GM19099 (cell line): ENCODE results near the gene KLHL29.

Experiments used
- POLR2A ChIP-seq: IDR thresholded peaks from 3 replicates; pipeline ENCODE4 v1.6.1; 2011; ENCODE audit warnings: low read depth; ENCODE audit not compliant: insufficient read length; ENCODE audit errors: extremely low read depth

The KLHL29 gene

DNA sequence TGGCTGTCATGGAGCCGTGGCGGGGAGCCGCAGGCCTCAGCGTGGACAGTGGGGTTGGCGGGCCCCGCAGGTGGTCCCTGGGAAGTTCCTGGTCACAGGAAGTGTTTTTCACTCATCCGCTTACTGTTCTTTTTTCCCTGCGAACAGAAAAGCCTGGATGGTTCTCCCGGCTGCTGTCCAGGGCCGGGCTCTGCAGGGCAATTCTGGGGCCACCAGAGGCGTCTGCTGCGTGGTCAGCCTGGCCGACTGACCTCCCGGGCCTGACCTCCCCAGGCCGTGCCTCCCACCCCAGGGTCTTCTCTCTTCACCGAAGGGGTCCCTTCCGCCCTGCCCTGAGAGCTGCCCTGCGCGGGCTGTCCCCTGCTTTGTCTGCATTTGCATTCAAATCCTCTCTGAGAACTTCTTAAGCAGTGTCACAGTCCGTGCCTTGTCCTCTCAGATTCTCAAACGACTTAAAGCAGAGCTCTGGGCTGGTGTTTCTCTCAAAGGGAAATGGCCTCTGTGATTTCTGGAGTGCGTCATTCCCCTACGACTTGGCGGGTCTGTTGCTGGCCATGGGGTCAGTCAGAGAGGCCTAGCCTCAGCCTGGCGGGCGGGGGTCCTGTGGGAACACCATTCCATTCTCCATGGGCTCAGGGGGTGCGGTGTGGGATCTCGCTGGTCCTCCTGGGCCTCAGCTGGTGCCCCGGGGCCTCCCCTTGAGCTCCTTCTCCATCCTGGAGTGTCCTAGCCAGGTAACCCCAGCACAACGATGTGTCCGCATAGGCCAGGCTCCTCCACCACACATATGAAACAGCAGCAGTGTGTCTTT is 38.3 kb downstream of the KLHL29 start:
- TF ChIP-seq POLR2A = no peak

DNA sequence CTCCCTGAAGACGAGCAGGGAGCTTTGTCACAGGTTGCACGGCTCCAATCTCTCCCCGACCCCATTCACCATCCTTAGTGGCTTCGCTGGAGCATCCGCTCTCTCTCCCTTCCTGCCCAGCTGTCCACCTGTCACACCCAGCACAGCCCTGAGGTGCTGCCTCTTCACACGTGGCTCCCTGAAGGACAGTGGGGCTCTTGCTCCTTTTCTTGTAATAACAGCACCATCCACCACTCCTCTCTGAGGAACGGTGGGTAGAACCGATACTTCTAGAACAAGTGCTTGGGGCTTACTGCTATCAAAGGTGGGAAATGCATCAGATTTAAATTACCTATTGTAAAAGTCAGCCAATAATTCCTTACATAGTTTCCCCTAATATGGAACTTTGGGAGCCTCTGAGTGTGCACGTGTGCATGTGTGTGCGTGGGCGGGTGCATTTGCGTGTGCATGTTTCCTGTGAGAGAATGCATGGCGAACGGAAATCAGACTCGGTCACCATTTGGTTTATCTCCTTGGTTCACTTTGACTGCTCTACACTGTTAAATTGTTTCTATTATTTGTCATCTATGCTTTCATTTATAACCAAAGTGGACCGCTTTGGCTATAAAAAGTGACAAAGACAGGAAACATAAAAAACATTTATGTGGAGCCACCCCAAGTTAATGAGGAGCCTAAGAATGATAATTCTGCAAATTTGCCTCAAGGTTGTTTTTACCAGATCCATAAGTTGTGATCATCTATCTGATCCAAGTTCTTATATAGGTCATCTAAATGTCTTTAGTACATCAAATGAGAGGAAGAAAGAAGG is 39.1 kb downstream of the KLHL29 start:
- TF ChIP-seq POLR2A = no peak

GRCh38 chr2:23425338-23425871 is 40.4 kb downstream of the KLHL29 start:
- TF ChIP-seq POLR2A = no peak

DNA sequence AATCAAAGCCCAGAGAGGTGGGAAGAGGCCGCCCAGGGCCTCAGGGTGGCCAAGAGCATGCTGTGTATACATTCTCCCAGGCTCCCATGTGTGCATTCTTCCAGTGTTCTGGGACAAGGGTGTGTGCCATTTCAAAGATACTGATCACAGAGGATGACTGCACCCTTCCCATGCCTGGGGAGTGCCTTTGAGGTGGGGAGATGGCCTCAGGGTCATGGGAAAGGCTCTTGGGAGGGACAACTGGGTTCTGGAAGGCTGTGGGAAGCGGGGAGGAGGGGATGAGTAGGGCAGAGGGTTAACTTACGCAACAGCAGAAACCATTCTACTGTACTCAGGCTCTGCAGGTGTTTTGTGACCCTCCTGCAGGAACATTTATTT is 40.9 kb downstream of the KLHL29 start:
- no peak for TF ChIP-seq POLR2A

GRCh38 chr2:23426263-23426905 is 41.4 kb downstream of the KLHL29 start:
- TF ChIP-seq POLR2A = no peak

- no peak for TF ChIP-seq POLR2A
Observed at GRCh38 chr2:23427350-23427749, 42.4 kb downstream of the KLHL29 start.

GRCh38 chr2:23427976-23428375 is 43.0 kb downstream of the KLHL29 start:
- TF ChIP-seq POLR2A = no peak

GRCh38 chr2:23429036-23429435 is 44.1 kb downstream of the KLHL29 start:
- TF ChIP-seq POLR2A = no peak

DNA sequence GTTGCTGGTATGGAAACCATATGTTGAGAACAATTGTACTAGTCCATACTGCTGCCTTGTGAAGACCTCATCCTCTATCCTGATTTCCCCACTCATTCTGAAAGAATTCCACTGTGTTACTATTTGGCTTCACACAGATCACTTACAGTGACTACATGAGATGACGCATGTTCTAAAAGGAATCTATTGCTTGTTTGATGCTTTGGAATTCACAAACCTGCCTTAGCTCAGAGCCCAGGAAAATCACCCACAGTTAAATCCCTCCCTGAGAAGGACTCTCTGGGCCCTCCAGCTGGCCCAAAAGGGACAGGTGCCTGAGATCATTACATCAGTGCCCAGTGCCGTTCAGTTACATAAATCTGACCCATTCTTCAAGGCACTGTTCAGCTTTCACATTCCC is 45.3 kb downstream of the KLHL29 start:
- no peak for TF ChIP-seq POLR2A

DNA sequence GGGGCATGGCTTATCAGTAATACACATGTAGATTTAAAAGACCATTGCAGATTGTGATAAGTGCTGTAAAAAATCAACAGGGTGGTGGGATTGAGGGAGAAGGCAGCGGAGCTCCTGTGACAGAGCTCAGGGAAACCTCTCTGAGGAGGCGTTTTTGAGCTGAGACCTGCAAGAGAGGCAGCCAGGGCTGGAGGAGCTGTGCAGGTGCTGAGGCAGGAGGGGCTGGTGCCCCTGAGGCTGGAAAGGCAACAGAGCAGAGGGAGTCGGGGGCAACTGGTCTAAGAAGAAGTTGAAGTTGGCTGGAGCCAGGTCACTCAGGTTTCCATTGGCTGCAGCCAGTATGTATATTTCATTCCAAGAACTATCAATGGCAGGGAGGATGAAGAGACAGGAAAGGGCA is 47.6 kb downstream of the KLHL29 start:
- no peak for TF ChIP-seq POLR2A

GRCh38 chr2:23433282-23433681 is 48.3 kb downstream of the KLHL29 start:
- TF ChIP-seq POLR2A = no peak

GRCh38 chr2:23434721-23435121 is 49.7 kb downstream of the KLHL29 start:
- TF ChIP-seq POLR2A = no peak

- TF ChIP-seq POLR2A = no peak
Observed at GRCh38 chr2:23435250-23436035, 50.5 kb downstream of the KLHL29 start.

- TF ChIP-seq POLR2A = no peak
Observed at GRCh38 chr2:23436346-23437098, 51.5 kb downstream of the KLHL29 start.

DNA sequence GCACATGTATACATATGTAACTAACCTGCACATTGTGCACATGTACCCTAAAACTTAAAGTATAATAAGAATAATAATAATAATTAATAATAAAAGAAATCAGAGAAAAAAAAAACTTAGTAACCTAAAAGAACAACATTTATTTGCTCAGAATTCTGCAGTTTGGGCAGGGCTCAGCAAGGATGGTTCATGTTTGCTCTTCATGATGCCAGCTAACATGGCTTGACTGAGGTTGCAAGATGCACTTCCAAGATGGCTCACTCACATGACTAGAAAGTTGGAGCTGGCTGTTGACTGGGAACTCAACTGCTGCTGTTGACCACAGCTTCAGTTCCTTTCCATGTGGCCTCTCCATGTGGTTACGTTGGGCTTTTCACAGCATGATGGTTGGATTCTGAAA is 56.4 kb downstream of the KLHL29 start:
- no peak for TF ChIP-seq POLR2A

- no peak for TF ChIP-seq POLR2A
Observed at GRCh38 chr2:23445450-23445868, 60.5 kb downstream of the KLHL29 start.
